Endothelial cell of umbilical vein (primary cell): ENCODE data around the gene POLA1.

Source experiments
- CTCF ChIP-seq, 2 donors: IDR thresholded peaks; 1 replicate in 1 of 2; 2 replicates in 1 of 2; pipeline ENCODE4 v1.5.1; 2011; ENCODE audit warnings: low read length in 2 of 2, mild to moderate bottlenecking in 2 of 2, moderate library complexity in 2 of 2, control low read depth in 1 of 2, inconsistent platforms in 1 of 2, low read depth in 1 of 2; ENCODE audit not compliant: insufficient read depth in 1 of 2; ENCODE audit errors: extremely low read depth in 1 of 2
- EZH2 ChIP-seq: IDR thresholded peaks from 2 replicates; pipeline ENCODE4 v1.6.1; 2012; ENCODE audit warnings: borderline replicate concordance, low read depth, mild to moderate bottlenecking, moderate library complexity, low read length, inconsistent platforms; ENCODE audit not compliant: severe bottlenecking
- MYC ChIP-seq: IDR thresholded peaks from one replicate; pipeline ENCODE4 v1.6.1; 2011; ENCODE audit warnings: mild to moderate bottlenecking, low read depth, low read length
- POLR2A ChIP-seq: IDR thresholded peaks from 2 replicates; pipeline ENCODE4 v1.6.1; 2012; ENCODE audit warnings: low read depth, mild to moderate bottlenecking, control low read depth, low read length
- POLR2AphosphoS5 ChIP-seq: IDR thresholded peaks from 2 replicates; pipeline ENCODE4 v1.6.1; 2012; ENCODE audit warnings: low read depth, mild to moderate bottlenecking, control low read depth, low read length, moderate library complexity; ENCODE audit not compliant: insufficient read depth
- TF ChIP-seq, protein P1 (sequence below): IDR thresholded peaks from 2 replicates; pipeline ENCODE4 v1.6.1; 2011; ENCODE audit not compliant: insufficient read depth, insufficient read length

DNA sequence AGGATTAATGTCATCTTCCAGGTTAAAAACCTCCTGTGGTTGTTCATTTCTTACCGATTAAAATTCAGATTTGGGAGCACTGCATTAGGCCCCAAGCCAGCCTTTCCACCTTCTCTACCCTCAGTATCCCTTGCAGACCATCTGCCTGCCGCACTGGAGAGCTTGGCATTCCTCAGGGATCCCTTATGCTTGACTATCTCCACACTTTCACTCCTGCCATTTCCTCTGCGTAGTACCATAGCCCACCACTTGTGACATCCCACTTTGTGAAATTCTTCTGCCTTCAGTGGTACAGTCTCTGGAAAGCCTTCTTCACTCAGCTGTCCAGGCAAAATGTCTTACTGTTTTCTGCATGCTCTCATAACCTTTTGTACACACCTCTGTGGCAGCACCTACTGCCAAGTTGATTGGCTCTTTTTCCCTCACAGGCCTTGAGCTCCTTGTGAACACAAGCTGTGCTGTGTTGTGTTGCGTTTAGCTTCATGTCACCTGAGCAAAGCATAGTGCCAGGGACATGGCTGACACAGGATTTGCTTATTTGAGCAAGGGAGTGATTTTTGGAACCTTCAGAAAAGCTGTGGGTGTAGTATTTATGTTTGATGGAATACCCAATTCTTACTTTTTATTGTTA, 165.6 kb downstream of the POLA1 start:
- TF ChIP-seq CTCF (IDR thresholded peaks at IDR 0.05; ENCODE audit: extremely low read depth in 1 of 2, insufficient read depth in 1 of 2, low read depth in 1 of 2, low read length in 2 of 2) = no peak
- TF ChIP-seq MYC = no peak
- TF ChIP-seq EZH2 = no peak
- no peak for TF ChIP-seq POLR2A
- TF ChIP-seq, protein P1, sequence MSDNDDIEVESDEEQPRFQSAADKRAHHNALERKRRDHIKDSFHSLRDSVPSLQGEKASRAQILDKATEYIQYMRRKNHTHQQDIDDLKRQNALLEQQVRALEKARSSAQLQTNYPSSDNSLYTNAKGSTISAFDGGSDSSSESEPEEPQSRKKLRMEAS = no peak
- TF ChIP-seq POLR2AphosphoS5 = no peak
